ENCODE measurements around the gene SPATA32. TPM values are rescaled to one million over a fixed set of nuclear protein-coding genes. Genes with fewer than 3 reads are reported as not detected.
A peak's percentile ranks its signal among the peaks of the same experiment; 100 is the strongest.
"Not testable (repeated sequence)": the region's sequence is repeated elsewhere in the genome, so short reads cannot be mapped to it uniquely, and the experiment has no call there.

Gene SPATA32
- total RNA-seq, 2 donors from 2014 or later = 0.13 to 0.32 TPM

DNA sequence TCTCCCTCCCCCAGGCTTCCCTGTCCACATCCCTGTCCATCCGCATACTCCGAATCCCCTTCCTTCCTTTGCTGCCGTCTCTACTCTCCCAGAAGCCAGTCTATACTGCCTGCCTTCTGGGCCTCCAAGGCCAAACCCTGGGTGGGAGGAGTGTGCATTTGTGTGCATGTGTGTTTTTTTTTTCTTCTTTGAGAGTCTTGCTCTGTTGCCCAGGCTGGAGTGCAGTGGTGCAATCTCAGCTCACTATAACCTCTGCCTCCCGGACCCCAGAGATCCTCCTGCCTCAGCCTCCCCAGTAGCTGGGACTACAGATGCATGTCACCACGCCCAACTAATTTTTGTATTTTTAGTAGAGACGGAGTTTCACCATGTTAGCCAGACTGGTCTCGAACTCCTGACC lies 8.7 kb downstream of the SPATA32 start:
- peaks cover 20% of the 10 kb centered on the region for H3K36me3 Mint-ChIP-seq (ENCODE audit: low read depth)

DNA sequence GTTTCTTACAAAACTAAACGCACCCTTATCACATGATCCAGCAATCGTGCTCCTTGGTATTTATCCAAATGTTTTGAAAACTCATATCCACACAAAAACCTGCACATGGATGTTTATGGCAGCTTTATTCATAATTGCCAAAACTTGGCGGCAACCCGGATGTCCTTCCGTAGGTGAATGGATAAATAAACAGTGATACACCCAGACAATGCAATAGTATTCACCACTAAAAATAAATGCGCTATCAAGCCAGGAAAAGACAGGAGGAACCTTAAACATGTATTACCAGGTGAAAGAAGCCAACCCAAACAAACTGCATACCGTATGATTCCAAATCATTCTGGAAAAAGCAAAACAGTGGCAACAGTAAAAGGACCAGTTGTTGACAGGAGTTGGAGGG lies 10.0 kb downstream of the SPATA32 start:
- H3K27ac Mint-ChIP-seq = no peak overlapping the region
- H3K27me3 Mint-ChIP-seq = no peaks in the 10 kb centered on the region
- no peak overlapping the region for H3K4me3 Mint-ChIP-seq
- H3K4me1 Mint-ChIP-seq = peaks cover 40% of the 10 kb centered on the region
- ATAC-seq (replicated peaks) = no peak
- no peaks in the 10 kb centered on the region for H3K9me3 Mint-ChIP-seq
- peaks cover 33% of the 10 kb centered on the region for H3K36me3 Mint-ChIP-seq (ENCODE audit: low read depth)

More for the DNA sequence above, 8.7 kb downstream of the SPATA32 start:
- not testable (repeated sequence) for ATAC-seq (replicated peaks); H3K27me3 Mint-ChIP-seq; H3K9me3 Mint-ChIP-seq
- H3K27ac Mint-ChIP-seq = peak overlapping the region; percentile 77
- peaks cover 49% of the 10 kb centered on the region for H3K4me1 Mint-ChIP-seq
- H3K4me3 Mint-ChIP-seq = peak overlapping the region; percentile 25

DNA sequence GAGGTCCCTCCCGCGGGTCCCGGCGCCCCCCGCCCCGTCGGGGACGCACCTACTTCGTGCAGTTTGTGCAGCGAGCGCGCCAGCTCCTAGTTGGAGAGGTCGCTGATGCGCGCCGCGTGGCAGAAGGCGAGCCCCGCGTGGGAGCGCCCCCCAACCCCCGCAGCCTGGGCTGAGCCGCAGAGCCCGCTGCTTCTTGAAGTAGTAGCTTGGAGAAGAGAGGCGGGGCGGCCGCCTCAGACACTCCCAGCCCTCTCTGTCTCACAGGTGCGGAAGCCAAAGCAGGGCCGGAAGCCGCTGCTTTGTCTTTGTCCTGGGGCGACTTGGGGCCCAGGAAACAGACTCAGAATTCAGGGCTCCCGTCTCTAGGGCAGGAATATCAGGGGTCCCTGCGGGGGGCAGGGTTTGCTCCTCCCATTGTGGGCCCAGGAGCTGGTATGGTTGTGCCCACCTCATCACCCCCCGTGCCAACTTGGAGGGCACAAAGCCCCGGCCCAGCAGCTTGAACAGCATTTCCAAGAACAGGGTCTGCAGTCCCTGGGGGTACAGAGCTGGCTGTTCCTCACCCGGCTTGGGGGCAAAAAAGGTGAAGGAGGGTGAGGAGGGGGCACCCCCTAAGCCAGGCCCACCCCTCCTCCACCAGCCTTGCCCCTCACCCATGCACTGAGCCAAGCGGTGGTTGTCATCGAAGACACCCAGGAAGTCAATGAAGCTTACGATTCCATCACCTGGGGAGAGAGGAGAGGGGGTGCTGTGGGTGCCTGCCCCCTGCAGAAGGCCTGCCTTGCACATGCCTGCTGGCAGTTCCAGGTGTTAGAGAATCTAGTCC lies 13.5 kb downstream of the SPATA32 start:
- ATAC-seq (replicated peaks) = peak; percentile 76
- Mint-ChIP-seq H3K27ac (peak overlapping the region; percentile 87), H3K4me1 (peaks cover 30% of the 10 kb centered on the region), H3K4me3 (peak overlapping the region; percentile 80), H3K27me3 (no peaks in the 10 kb centered on the region), H3K9me3 (no peaks in the 10 kb centered on the region), H3K36me3 (ENCODE audit: low read depth) (peaks cover 68% of the 10 kb centered on the region)

DNA sequence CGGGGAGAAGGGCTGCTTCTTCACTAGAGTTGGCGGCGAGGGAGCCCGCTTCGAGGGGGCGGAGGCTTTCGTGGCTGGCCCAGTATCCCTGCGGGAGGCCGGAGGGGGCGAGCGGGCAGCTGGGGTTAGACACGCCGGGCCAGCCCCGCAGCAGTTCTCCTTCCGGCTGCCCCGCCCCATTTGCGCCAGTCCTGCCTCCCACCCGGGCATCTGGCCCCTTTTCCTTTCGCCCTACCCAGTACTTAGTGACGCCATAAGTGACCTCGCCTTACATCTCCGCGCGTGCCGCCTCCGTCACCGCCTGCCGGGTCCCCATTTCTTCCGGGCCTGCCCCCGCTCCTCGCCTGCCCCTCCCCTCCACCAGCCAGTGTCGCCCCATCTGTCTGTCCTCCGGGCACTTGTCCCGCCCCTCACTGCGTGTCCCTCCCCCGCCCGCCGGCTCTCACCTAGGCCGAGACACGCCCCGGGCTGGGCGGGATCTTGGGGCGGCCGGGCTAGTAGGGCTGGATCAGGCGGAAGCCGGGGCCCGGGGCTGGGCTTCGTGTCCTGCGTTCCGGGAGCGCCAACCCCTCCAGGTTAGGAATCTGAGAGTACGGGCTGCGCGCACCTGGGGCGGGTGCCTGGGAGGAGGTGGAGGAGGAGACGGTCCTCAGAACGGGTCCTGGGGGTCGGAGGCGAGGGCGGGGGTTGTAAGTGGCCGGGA lies 14.3 kb downstream of the SPATA32 start:
- Mint-ChIP-seq H3K4me3 (peak overlapping the region; percentile 80), H3K9me3 (no peaks in the 10 kb centered on the region), H3K36me3 (ENCODE audit: low read depth) (peaks cover 76% of the 10 kb centered on the region), H3K27ac (peak overlapping the region; percentile 87), H3K4me1 (peaks cover 27% of the 10 kb centered on the region), H3K27me3 (no peaks in the 10 kb centered on the region)
- ATAC-seq (replicated peaks) = peak; percentile 89

DNA sequence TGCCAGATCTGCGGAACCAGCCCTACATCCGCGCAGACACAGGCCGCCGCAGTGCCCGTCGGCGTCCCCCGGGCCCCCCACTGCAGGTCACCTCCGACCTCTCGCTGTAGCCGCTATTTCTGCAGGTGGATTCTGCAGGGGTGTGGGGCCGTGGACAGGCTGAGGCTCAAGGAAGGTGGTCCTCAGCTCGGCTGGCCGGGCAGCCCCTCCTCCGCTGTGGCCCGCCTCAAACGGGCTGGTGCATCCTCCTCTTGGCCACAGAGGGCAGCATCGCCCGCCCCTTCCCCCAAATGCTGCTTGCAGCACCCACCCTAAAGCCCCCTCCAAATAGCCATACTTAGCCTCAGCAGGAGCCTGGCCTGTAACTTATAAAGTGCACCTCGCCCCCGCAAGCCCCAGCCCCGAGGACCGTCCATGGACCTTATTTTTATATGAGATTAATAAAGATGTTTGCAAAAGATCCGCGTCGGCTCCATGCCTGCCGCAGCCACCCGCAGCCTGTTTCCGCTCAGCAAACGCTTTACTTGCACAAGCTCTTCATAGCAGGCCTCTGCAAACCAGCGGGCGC lies 14.9 kb downstream of the SPATA32 start:
- H3K27me3 Mint-ChIP-seq = no peaks in the 10 kb centered on the region
- no peaks in the 10 kb centered on the region for H3K9me3 Mint-ChIP-seq
- H3K4me3 Mint-ChIP-seq = peak overlapping the region; percentile 80
- ATAC-seq (replicated peaks) = no peak
- peaks cover 21% of the 10 kb centered on the region for H3K4me1 Mint-ChIP-seq
- H3K27ac Mint-ChIP-seq = peak overlapping the region; percentile 87
- H3K36me3 Mint-ChIP-seq (ENCODE audit: low read depth) = peaks cover 82% of the 10 kb centered on the region

DNA sequence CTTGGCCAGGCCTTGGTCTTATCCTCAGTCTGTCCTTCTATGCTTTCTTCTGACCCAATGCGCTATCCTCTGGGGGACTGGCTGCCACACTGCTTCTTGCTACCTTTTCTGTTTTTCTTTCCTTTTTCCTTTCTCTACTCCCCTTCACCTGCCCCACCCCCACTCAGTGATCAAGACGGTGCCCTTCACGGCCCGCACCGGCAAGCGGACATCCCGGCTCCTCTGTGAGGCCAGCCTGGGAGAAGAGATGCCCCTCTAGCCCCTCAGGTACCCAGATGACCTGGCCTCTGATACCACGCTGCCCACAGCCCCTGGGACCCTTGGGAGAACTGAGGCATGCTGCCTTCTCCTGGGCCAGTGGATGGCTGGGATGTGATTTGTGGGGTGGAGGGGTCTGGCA lies 15.6 kb downstream of the SPATA32 start:
- no peak for ATAC-seq (replicated peaks)
- H3K4me1 Mint-ChIP-seq = peaks cover 19% of the 10 kb centered on the region
- H3K9me3 Mint-ChIP-seq = no peaks in the 10 kb centered on the region
- H3K27me3 Mint-ChIP-seq = no peaks in the 10 kb centered on the region
- peaks cover 83% of the 10 kb centered on the region for H3K36me3 Mint-ChIP-seq (ENCODE audit: low read depth)
- H3K27ac Mint-ChIP-seq = peak overlapping the region; percentile 87
- H3K4me3 Mint-ChIP-seq = peak overlapping the region; percentile 80

DNA sequence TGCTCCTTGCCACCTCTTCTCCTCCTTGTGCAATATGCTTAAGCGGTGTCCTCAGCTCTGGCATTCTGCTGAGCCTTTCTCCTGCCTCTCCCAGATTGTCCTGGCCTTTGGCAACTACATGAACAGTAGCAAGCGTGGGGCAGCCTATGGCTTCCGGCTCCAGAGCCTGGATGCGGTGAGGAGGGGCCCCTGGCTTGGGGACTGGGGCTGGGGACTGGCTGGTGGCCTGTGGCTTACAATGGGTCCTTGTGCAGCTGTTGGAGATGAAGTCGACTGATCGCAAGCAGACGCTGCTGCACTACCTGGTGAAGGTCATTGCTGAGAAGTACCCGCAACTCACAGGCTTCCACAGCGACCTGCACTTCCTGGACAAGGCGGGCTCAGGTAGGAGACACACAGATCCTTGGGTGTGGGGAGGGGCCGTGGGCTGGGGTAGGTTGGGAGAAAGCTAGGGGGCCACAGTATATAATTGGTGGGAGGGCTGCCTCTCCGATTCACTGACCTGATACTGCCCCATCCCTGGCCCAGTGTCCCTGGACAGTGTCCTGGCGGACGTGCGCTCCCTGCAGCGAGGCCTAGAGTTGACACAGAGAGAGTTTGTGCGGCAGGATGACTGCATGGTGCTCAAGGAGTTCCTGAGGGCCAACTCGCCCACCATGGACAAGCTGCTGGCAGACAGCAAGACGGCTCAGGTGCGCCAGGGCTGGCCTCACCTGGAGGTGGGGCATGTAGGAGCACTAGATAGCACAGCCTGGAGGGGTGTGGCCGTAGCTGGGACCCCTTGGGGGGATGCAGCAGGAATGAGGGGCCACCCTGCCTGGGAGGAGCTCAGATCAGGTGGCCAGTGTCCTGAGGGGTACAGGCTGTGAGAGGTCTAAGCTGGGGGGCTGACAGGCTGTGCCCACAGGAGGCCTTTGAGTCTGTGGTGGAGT lies 16.9 kb downstream of the SPATA32 start:
- Mint-ChIP-seq H3K36me3 (ENCODE audit: low read depth) (peaks cover 91% of the 10 kb centered on the region), H3K27ac (peak overlapping the region; percentile 50), H3K4me3 (peak overlapping the region; percentile 80), H3K9me3 (no peaks in the 10 kb centered on the region), H3K27me3 (no peaks in the 10 kb centered on the region), H3K4me1 (peaks cover 20% of the 10 kb centered on the region)
- no peak for ATAC-seq (replicated peaks)

DNA sequence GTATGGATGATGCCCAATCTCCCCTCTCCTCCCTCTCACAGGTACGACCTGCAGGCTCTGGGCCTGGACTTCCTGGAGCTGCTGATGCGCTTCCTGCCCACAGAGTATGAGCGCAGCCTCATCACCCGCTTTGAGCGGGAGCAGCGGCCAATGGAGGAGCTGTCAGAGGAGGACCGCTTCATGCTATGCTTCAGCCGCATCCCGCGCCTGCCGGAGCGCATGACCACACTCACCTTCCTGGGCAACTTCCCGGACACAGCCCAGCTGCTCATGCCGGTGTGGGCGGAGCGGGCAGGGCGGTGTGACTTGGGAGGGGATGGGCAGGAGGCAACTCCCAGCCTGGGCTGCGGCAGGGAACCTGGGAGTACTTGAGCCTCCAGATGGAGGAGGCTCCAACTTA lies 18.1 kb downstream of the SPATA32 start:
- no peak overlapping the region for H3K4me3 Mint-ChIP-seq
- no peaks in the 10 kb centered on the region for H3K27me3 Mint-ChIP-seq
- no peak for ATAC-seq (replicated peaks)
- no peaks in the 10 kb centered on the region for H3K9me3 Mint-ChIP-seq
- peaks cover 29% of the 10 kb centered on the region for H3K4me1 Mint-ChIP-seq
- no peak overlapping the region for H3K27ac Mint-ChIP-seq
- peaks cover 94% of the 10 kb centered on the region for H3K36me3 Mint-ChIP-seq (ENCODE audit: low read depth)

DNA sequence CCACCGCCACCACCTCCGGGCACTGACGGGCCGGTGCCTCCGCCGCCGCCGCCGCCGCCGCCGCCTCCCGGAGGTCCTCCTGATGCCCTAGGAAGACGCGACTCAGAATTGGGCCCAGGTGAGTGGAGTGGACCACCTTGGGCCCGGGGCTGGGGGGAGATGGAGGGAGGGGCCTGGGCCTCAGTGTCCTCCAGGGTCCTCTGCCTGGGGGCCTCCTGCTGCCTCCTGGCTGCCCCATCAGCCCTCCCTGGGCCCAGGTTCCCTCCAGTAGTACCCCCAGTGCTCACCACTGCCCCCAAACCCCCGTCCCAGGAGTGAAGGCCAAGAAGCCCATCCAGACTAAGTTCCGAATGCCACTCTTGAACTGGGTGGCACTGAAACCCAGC lies 19.9 kb downstream of the SPATA32 start:
- Mint-ChIP-seq H3K9me3 (no peaks in the 10 kb centered on the region), H3K27ac (peak overlapping the region; percentile 78), H3K27me3 (no peaks in the 10 kb centered on the region), H3K36me3 (ENCODE audit: low read depth) (peaks cover 95% of the 10 kb centered on the region), H3K4me3 (no peak overlapping the region), H3K4me1 (peaks cover 44% of the 10 kb centered on the region)
- no peak for ATAC-seq (replicated peaks)

DNA sequence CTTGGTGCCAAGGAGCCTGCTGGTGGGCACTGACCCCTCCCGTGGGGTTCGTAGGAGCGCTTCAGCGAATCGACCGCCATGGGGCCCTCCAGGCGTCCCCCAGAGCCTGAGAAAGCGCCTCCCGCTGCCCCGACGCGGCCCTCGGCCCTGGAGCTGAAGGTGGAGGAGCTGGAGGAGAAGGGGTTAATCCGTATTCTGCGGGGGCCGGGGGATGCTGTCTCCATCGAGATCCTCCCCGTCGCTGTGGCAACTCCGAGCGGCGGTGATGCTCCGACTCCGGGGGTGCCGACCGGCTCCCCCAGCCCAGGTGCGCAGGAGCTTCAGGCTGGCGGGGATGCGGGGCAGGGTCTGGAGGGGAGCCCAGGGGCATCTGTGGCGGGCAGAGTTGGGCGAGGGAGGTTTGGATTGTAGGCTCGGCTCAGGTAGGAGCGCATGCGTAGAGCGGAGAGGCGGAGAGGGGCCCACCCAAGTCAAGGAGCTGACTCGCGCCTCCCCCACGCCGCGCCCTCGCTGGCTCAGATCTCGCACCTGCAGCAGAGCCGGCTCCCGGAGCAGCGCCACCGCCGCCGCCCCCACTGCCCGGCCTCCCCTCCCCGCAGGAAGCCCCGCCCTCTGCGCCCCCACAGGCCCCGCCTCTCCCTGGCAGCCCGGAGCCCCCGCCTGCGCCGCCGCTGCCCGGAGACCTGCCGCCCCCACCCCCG lies 20.4 kb downstream of the SPATA32 start:
- H3K27ac Mint-ChIP-seq = no peak overlapping the region
- no peaks in the 10 kb centered on the region for H3K9me3 Mint-ChIP-seq
- no peak overlapping the region for H3K4me3 Mint-ChIP-seq
- no peaks in the 10 kb centered on the region for H3K27me3 Mint-ChIP-seq
- H3K4me1 Mint-ChIP-seq = peaks cover 44% of the 10 kb centered on the region
- no peak for ATAC-seq (replicated peaks)
- H3K36me3 Mint-ChIP-seq (ENCODE audit: low read depth) = peaks cover 93% of the 10 kb centered on the region

DNA sequence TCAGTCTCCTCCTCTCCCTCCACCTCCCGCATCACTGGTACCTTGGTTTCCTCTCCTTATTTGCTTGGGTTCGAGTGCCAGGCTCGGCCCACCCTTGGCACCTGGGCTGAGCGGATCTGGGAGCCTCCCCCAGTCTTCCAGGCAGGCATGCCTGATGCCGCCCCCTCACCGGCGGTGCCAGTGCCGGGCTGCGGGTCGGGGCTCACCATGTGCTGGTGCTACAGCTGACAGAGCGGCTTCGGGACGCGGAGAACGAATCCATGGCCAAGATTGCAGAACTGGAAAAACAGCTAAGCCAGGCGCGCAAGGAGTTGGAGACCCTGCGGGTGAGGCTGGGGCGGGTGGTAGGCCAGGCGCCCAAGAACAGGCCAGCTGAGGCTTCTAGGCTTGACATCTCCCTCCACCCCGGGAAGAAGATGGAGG lies 21.0 kb downstream of the SPATA32 start:
- no peak for ATAC-seq (replicated peaks)
- peaks cover 44% of the 10 kb centered on the region for H3K4me1 Mint-ChIP-seq
- H3K36me3 Mint-ChIP-seq (ENCODE audit: low read depth) = peaks cover 93% of the 10 kb centered on the region
- H3K9me3 Mint-ChIP-seq = no peaks in the 10 kb centered on the region
- H3K27ac Mint-ChIP-seq = no peak overlapping the region
- no peak overlapping the region for H3K4me3 Mint-ChIP-seq
- no peaks in the 10 kb centered on the region for H3K27me3 Mint-ChIP-seq

DNA sequence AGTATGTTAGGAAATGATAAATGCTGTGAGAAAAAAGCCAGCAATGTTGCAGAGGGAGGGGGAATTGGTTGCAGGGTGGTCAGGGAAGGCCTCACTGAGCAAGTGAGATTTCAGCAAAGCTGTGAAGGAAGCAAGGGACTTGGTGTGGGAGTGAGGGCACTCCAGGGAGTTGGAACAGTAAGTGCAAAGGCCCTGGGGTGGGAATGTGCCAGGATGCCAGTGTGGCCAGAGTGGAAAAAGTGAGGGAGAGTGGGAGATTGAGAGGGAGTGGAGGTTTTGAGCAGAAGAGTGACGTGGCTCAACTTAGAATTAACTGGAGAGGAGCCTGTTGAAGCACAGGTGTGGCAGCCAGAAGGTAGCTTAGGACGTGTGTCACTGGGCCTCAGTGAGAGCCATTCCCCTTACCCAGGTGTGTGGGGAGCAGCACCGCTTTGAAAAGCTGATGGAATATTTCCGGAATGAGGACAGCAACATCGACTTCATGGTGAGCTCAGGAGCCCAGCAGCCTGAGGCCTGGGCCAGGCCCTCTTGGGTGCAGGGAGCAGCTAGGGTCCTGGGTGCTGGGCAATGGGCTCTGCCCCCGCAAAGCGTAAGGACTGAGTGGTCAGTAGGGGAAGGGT lies 23.6 kb downstream of the SPATA32 start:
- Mint-ChIP-seq H3K36me3 (ENCODE audit: low read depth) (peaks cover 93% of the 10 kb centered on the region), H3K9me3 (no peaks in the 10 kb centered on the region), H3K4me3 (peak overlapping the region; percentile 2), H3K27me3 (no peaks in the 10 kb centered on the region), H3K4me1 (peaks cover 53% of the 10 kb centered on the region), H3K27ac (peak overlapping the region; percentile 65)
- ATAC-seq (replicated peaks) = no peak

DNA sequence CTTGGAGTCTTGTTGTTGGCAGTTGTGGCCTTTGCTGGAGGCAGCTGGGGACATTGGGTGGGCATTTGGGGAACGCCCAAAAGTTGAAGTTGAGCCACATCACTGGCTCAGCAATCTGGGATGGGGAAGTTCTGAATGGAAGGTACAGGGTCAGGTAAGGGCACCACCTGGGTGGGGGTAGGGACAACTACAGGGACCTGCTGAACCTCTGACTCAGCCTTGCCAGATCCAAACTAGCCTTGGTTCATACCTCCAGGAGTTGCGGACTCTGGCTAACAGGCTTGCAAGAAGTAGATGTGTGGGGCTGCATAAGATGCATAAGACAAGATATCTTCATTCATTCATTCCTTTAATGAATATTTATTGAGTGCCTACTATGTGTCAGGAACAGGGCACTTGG lies 24.2 kb downstream of the SPATA32 start:
- Mint-ChIP-seq H3K27ac (peak overlapping the region; percentile 65), H3K36me3 (ENCODE audit: low read depth) (peaks cover 93% of the 10 kb centered on the region), H3K27me3 (no peaks in the 10 kb centered on the region), H3K4me1 (peaks cover 52% of the 10 kb centered on the region), H3K4me3 (peak overlapping the region; percentile 2), H3K9me3 (no peaks in the 10 kb centered on the region)
- ATAC-seq (replicated peaks) = no peak
